HFFc6 (cell line): ENCODE data around the gene CRB3. TPM values are rescaled to one million over a fixed set of nuclear protein-coding genes. Genes with fewer than 3 reads are reported as not detected.

Source experiments
- DNase-seq: peaks from one replicate; pipeline ENCODE4 v3.0.0-alpha.2; 2018
- H3K27ac Mint-ChIP-seq: 2 replicates; pipeline ENCODE4 v1.8.0; 2020; ENCODE audit warnings: mild to moderate bottlenecking, mixed read lengths
- H3K27me3 Mint-ChIP-seq: 2 replicates; pipeline ENCODE4 v1.8.0; 2021; ENCODE audit warnings: mild to moderate bottlenecking, moderate library complexity, mixed read lengths; ENCODE audit not compliant: insufficient read depth
- H3K36me3 Mint-ChIP-seq: 2 replicates; pipeline ENCODE4 v1.8.0; 2021; ENCODE audit warnings: low read depth, mixed read lengths
- H3K4me1 Mint-ChIP-seq: 2 replicates; pipeline ENCODE4 v1.8.0; 2020; ENCODE audit warnings: low read depth, mixed read lengths
- H3K4me3 Mint-ChIP-seq: 2 replicates; pipeline ENCODE4 v1.8.0; 2020; ENCODE audit warnings: mild to moderate bottlenecking, moderate library complexity, mixed read lengths
- H3K9me3 Mint-ChIP-seq: 2 replicates; pipeline ENCODE4 v1.8.0; 2020; ENCODE audit warnings: mild to moderate bottlenecking, mixed read lengths
- total RNA-seq, 6 experiments: library from RNA; stranded (reverse); fragmentation: NEBNext Ultra II Directional; extraction: Animal tissue kit (Norgen Biotek cat#: 25700); gene quantifications; 2 replicates in 1 of 6; 3 replicates in 5 of 6; pipeline ENCODE4 v1.2.3, GENCODE V29; 2021
- TF ChIP-seq, protein P1 (sequence below): fragments of 200-600 bp; sonication (generic); IDR thresholded peaks from 2 replicates; pipeline ENCODE4 v1.5.0; 2021; ENCODE audit warnings: antibody characterized with exemption, mild to moderate bottlenecking

CRB3 gene
- total RNA-seq, 6 experiments from 2014 or later: not detected

DNA sequence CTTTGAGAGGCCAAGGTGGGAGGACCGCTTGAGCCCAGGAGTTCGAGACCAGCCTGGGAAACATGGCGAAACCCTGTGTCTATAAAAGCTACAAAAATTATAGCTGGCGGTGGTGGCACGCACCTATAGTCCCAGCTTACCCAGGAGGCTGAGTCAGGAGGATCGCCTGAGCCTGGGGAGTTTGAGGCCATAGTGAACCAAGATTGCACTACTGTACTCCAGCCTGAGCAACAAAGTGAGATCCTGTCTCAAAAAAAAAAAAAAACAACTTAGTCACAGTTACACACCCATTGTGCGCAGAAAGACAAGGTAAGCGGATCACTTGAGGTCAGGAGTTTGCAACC, 18.2 kb downstream of the CRB3 start:
- H3K9me3 Mint-ChIP-seq: no peaks in the 10 kb centered on the region
- H3K27me3 Mint-ChIP-seq: peaks cover 17% of the 10 kb centered on the region
- H3K4me1 Mint-ChIP-seq: no peaks in the 10 kb centered on the region
- H3K36me3 Mint-ChIP-seq: no peaks in the 10 kb centered on the region
- TF ChIP-seq, protein P1, sequence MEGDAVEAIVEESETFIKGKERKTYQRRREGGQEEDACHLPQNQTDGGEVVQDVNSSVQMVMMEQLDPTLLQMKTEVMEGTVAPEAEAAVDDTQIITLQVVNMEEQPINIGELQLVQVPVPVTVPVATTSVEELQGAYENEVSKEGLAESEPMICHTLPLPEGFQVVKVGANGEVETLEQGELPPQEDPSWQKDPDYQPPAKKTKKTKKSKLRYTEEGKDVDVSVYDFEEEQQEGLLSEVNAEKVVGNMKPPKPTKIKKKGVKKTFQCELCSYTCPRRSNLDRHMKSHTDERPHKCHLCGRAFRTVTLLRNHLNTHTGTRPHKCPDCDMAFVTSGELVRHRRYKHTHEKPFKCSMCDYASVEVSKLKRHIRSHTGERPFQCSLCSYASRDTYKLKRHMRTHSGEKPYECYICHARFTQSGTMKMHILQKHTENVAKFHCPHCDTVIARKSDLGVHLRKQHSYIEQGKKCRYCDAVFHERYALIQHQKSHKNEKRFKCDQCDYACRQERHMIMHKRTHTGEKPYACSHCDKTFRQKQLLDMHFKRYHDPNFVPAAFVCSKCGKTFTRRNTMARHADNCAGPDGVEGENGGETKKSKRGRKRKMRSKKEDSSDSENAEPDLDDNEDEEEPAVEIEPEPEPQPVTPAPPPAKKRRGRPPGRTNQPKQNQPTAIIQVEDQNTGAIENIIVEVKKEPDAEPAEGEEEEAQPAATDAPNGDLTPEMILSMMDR: no peak
- no peak overlapping the region for H3K4me3 Mint-ChIP-seq
- no peak for DNase-seq
- H3K27ac Mint-ChIP-seq: no peak overlapping the region

DNA sequence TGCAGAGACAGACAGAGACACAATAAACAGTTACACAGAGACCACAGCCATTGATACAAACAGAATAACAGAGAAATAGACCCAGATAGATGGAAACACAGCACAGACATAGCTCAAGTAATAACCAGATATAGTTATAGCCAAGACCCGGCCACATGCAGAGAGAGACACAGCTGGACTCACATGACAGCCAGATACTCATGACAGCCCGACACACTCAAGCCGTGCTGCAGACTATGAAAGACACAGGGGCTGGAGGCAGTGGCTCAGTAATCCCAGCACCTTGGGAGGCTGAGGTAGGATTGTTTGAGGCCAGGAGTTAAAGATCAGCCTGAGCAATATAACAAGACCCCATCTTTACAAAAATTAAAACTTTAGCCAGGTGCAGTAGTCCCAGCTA, 19.2 kb downstream of the CRB3 start:
- DNase-seq: no peak
- H3K4me3 Mint-ChIP-seq: no peak overlapping the region

DNA sequence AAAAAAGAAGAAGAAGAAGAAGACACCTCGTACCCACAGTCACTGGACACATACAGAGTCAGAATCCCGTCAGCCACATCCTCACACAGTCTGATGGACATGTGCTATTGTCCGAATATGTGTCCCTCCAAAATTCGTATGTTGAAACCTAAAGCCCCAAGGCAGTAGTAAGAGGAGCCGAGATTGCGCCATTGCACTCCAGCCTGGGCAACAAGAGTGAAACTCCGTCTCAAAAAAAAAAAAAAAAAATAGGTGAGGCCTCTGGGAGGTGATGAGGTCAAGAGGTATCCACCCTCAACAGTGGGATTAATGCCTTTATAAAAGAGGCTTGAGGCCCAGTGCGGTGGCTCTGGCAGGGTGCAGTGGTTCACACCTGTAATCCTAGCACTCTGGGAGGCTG, 20.2 kb downstream of the CRB3 start:
- no peak overlapping the region for H3K27ac Mint-ChIP-seq
- peaks cover 19% of the 10 kb centered on the region for H3K27me3 Mint-ChIP-seq
- TF ChIP-seq, protein P1: no peak
- no peaks in the 10 kb centered on the region for H3K9me3 Mint-ChIP-seq
- no peaks in the 10 kb centered on the region for H3K36me3 Mint-ChIP-seq
- H3K4me3 Mint-ChIP-seq: no peak overlapping the region
- H3K4me1 Mint-ChIP-seq: no peaks in the 10 kb centered on the region
- DNase-seq: no peak

More for the DNA sequence above, 19.2 kb downstream of the CRB3 start:
- no peaks in the 10 kb centered on the region for H3K36me3 Mint-ChIP-seq
- H3K9me3 Mint-ChIP-seq: no peaks in the 10 kb centered on the region
- no peak overlapping the region for H3K27ac Mint-ChIP-seq
- TF ChIP-seq, protein P1: no peak
- no peaks in the 10 kb centered on the region for H3K4me1 Mint-ChIP-seq
- peaks cover 17% of the 10 kb centered on the region for H3K27me3 Mint-ChIP-seq

DNA sequence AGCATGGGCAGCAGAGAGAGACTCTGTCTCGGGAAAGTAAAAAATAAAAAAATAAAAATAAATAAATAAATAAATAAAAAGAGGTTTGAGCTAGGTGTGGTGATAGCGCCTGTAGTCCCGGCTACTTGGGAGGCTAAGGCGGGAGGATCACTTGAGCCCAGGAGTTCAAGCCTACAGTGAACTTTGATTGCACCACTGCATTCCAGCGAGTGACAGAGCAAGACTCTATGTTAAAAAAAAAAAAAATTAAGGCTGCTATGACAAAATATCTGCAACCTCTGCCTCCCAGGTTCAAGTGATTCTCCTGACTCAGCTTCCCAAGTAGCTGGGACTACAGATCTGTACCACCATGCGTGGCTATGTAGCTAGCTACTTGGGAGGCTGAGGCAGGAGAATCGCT, 20.8 kb downstream of the CRB3 start:
- H3K27ac Mint-ChIP-seq: no peak overlapping the region

DNA sequence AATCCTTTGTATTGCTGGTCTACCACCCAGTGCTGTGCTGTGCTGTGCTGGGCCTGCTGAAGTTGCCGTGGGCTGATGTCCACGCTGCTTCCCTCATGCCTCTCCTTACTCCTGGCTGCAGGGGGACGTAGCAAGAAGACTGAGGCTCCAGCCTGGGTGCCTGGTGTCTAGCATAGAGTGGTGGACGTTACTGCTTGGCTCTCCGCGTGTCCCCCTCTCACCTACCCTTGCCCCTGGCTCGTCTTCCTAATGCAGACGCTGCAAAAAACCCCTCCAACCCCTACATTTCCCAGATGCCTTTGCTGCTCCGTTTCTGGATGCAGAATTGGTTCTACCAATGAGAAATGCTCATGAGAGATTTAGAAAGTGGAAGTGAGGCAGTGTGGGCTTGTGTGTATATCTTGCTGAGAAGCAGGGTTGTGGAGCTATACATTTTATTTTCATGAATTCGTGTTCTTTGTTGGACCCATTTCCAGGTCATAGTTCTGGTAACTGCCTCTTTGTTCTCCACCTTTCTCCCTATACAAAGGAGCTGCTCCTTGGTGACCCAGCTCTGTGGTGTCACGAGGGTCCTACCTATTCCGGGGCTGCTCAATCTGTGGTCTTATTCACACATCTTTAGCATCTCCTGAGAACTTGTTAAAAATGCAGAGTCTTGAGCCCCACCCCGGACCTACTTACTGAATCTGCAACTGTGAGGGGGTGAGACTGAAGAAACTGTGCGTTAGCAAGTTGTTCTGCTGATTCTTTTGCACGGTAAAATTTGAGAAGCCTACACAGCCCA, 25.4 kb downstream of the CRB3 start:
- Mint-ChIP-seq H3K4me1 (no peaks in the 10 kb centered on the region), H3K9me3 (peaks cover 4% of the 10 kb centered on the region; the same call in 1 of the 2 replicates), H3K27me3 (peaks cover 11% of the 10 kb centered on the region; the same call in 1 of the 2 replicates), H3K4me3 (no peak overlapping the region), H3K36me3 (peaks cover 5% of the 10 kb centered on the region), H3K27ac (no peak overlapping the region)
- TF ChIP-seq, protein P1: no peak
- DNase-seq: no peak

More for the DNA sequence above, 20.8 kb downstream of the CRB3 start:
- Mint-ChIP-seq H3K36me3 (no peaks in the 10 kb centered on the region), H3K9me3 (no peaks in the 10 kb centered on the region), H3K4me1 (no peaks in the 10 kb centered on the region), H3K4me3 (no peak overlapping the region), H3K27me3 (peaks cover 19% of the 10 kb centered on the region)
- TF ChIP-seq, protein P1: no peak
- DNase-seq: no peak
